ENCODE data around the gene EFHD1.

Gene EFHD1

DNA sequence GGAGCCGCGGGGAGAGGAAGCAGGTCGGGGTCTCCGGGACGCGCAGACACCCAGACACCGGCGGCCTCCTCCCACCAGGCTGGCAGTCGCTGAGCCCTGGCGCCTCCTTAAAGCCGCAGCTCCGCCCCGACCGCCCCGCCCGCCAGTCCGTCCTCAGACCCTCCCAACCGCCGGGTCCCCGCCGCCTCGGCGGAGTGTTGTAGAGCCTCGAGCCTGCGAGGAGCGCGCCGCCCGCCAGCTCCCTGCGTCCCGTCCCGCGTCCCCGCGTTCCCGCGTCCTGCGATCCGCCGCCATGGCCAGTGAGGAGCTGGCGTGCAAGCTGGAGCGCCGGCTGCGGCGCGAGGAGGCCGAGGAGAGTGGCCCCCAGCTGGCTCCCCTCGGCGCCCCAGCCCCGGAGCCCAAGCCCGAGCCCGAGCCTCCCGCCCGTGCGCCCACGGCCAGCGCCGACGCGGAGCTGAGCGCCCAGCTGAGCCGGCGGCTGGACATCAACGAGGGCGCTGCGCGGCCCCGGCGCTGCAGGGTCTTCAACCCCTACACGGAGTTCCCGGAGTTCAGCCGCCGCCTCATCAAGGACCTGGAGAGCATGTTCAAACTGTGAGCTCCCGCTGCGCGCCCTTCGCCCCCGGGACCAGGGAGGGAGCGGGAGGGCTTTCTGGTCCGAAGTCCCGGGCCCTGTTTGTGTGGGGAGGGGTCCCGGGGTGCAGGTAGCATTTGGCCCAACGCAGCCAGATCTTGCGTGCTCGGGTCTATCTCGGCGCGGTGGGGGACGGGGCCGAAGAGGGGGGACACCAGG lies at the start of gene EFHD1:
TSS of gene EFHD1 (plus strand) at position 192 of the 793 bp plus-strand sequence. CDS start at position 293, 101 bp downstream.
- TF ChIP-seq Cebpa-rat (IDR thresholded peaks at IDR 0.05), result no peak
- H3K27ac ChIP-seq, result no peak within 1 kb of the TSS
- no peaks in the 10 kb centered on the region for H3K9me3 ChIP-seq
- peaks cover 28% of the 10 kb centered on the region; the same call in 1 of the 2 replicates for H4K20me1 ChIP-seq
- peak within 1 kb of the TSS; percentile 47; the same call in 1 of the 2 replicates for H3K9ac ChIP-seq
- no peaks in the 10 kb centered on the region for H3K36me3 ChIP-seq
- peak within 1 kb of the TSS; percentile 68 for H3K4me3 ChIP-seq
- peak within 1 kb of the TSS; percentile 97 for H3K4me2 ChIP-seq
- H3K27me3 ChIP-seq, result peaks cover 63% of the 10 kb centered on the region
- peaks cover 16% of the 10 kb centered on the region for H3K4me1 ChIP-seq

- no peak overlapping the region for H3K4me3 ChIP-seq
- peaks cover 58% of the 10 kb centered on the region for H3K36me3 ChIP-seq
- no peak for TF ChIP-seq Cebpa-rat (IDR thresholded peaks at IDR 0.05)
- no peak overlapping the region for H3K9ac ChIP-seq
- no peaks in the 10 kb centered on the region for H3K4me1 ChIP-seq
- H3K4me2 ChIP-seq, result no peak overlapping the region
- no peaks in the 10 kb centered on the region for H4K20me1 ChIP-seq
- H3K9me3 ChIP-seq, result no peaks in the 10 kb centered on the region
- H3K27ac ChIP-seq, result no peak overlapping the region
- no peaks in the 10 kb centered on the region for H3K27me3 ChIP-seq
Measured at GRCh38 chr2:232584238-232584637, 49.2 kb upstream of the EFHD1 start.

DNA sequence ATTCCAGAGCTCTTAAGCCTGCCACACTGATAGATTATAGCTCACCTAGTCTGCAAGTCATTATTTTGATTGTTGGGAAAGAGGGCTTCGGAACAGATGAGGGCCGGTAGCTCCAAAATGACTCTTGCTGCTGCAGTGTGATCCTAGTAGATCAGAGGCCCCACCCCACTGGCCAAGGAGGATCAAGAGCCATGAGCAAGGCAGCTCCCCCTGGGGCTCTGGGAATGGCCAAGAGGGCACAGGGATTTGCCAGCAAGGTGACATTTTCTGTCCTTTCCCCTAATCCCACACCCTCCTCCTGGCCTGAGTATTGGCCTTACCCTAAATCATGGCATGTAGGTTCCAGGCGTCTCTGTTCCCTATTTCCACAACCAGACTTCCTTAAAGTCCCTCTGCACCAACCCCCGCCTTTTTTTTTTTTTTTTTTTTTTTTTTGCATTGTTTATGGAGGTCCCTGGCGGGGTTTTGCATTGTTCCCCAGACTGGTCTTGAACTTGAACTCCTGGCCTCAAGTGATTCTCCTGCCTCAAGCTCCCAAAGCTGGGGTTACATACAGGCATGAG lies 46.4 kb upstream of the EFHD1 start:
- no peak overlapping the region for H3K27ac ChIP-seq
- H3K4me1 ChIP-seq, result no peaks in the 10 kb centered on the region
- H3K4me2 ChIP-seq, result no peak overlapping the region
- H3K4me3 ChIP-seq, result no peak overlapping the region
- H3K27me3 ChIP-seq, result no peaks in the 10 kb centered on the region
- no peak overlapping the region for H3K9ac ChIP-seq
- no peaks in the 10 kb centered on the region for H4K20me1 ChIP-seq
- peaks cover 34% of the 10 kb centered on the region for H3K36me3 ChIP-seq
- no peaks in the 10 kb centered on the region for H3K9me3 ChIP-seq
- no peak for TF ChIP-seq Cebpa-rat (IDR thresholded peaks at IDR 0.05)

DNA sequence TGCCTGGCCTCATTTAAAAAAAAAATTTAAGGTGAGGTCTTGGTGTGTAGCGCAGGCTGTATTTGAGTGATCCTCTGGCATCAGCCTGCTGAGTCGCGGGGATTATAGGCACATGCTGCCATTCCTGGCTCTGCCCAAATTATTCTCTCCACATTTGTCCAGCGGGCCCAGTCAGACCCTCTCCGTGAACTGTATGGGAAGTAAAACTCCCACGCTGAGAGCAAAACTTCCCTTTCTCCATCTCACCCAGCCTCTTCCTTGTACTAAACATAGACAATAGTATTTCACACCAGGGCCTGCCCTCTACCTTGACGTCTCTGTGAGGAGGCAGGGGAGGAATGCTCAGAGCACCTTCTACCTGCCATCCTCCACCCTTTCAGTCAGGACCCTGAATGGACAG lies 45.9 kb upstream of the EFHD1 start:
- H3K4me3 ChIP-seq, result no peak overlapping the region
- no peaks in the 10 kb centered on the region for H3K4me1 ChIP-seq
- peaks cover 29% of the 10 kb centered on the region for H3K36me3 ChIP-seq
- no peak overlapping the region for H3K4me2 ChIP-seq
- no peak for TF ChIP-seq Cebpa-rat (IDR thresholded peaks at IDR 0.05)
- H3K27ac ChIP-seq, result no peak overlapping the region
- no peak overlapping the region for H3K9ac ChIP-seq
- H4K20me1 ChIP-seq, result no peaks in the 10 kb centered on the region
- no peaks in the 10 kb centered on the region for H3K9me3 ChIP-seq
- no peaks in the 10 kb centered on the region for H3K27me3 ChIP-seq

GRCh38 chr2:232588031-232588430 lies 45.4 kb upstream of the EFHD1 start:
- H3K9me3 ChIP-seq, result no peaks in the 10 kb centered on the region
- H4K20me1 ChIP-seq, result no peaks in the 10 kb centered on the region
- H3K4me1 ChIP-seq, result no peaks in the 10 kb centered on the region
- no peak overlapping the region for H3K9ac ChIP-seq
- TF ChIP-seq Cebpa-rat (IDR thresholded peaks at IDR 0.05), result no peak
- peaks cover 24% of the 10 kb centered on the region for H3K36me3 ChIP-seq
- no peak overlapping the region for H3K27ac ChIP-seq
- no peaks in the 10 kb centered on the region for H3K27me3 ChIP-seq
- H3K4me2 ChIP-seq, result no peak overlapping the region
- no peak overlapping the region for H3K4me3 ChIP-seq

GRCh38 chr2:232588680-232589585 lies 44.5 kb upstream of the EFHD1 start:
- Histone ChIP-seq H3K9me3 (no peaks in the 10 kb centered on the region), H3K4me2 (no peak overlapping the region), H3K4me3 (no peak overlapping the region), H4K20me1 (no peaks in the 10 kb centered on the region), H3K9ac (no peak overlapping the region), H3K4me1 (no peaks in the 10 kb centered on the region), H3K36me3 (peaks cover 15% of the 10 kb centered on the region; the same call in 1 of the 2 replicates), H3K27me3 (no peaks in the 10 kb centered on the region), H3K27ac (no peak overlapping the region)
- no peak for TF ChIP-seq Cebpa-rat (IDR thresholded peaks at IDR 0.05)

- Histone ChIP-seq H3K9ac (no peak overlapping the region), H3K27ac (no peak overlapping the region), H3K36me3 (no peaks in the 10 kb centered on the region), H4K20me1 (no peaks in the 10 kb centered on the region), H3K4me1 (no peaks in the 10 kb centered on the region), H3K27me3 (no peaks in the 10 kb centered on the region), H3K4me2 (no peak overlapping the region), H3K4me3 (no peak overlapping the region), H3K9me3 (no peaks in the 10 kb centered on the region)
- no peak for TF ChIP-seq Cebpa-rat (IDR thresholded peaks at IDR 0.05)
Measured at GRCh38 chr2:232592772-232593395, 40.5 kb upstream of the EFHD1 start.

DNA sequence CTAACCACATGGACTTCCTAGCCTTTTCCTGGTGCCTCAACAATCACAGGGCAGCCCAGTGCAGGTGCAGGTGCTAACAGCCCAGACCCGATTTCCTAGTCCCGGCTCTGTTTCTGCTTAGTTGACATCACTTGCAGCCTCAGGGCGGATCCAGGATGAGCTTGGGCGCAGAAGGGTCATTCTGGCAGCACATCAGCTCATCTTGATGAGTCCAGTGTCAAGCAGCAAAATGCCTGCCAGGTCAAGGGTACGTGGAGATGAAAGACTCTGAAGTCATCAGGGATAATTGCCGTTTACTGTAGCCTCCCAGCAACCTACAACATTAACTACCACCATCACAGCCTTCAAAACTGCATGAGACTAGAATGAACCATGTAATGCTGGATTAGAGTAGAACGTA lies 39.4 kb upstream of the EFHD1 start:
- Histone ChIP-seq H3K27me3 (no peaks in the 10 kb centered on the region), H3K9me3 (no peaks in the 10 kb centered on the region), H4K20me1 (no peaks in the 10 kb centered on the region)

GRCh38 chr2:232597362-232598079 lies 35.9 kb upstream of the EFHD1 start:
- Histone ChIP-seq H4K20me1 (no peaks in the 10 kb centered on the region), H3K4me2 (no peak overlapping the region), H3K36me3 (no peaks in the 10 kb centered on the region), H3K9me3 (no peaks in the 10 kb centered on the region), H3K27ac (no peak overlapping the region), H3K4me1 (no peaks in the 10 kb centered on the region), H3K27me3 (no peaks in the 10 kb centered on the region), H3K4me3 (no peak overlapping the region), H3K9ac (no peak overlapping the region)
- TF ChIP-seq Cebpa-rat (IDR thresholded peaks at IDR 0.05), result no peak

More for the DNA sequence above, 39.4 kb upstream of the EFHD1 start:
- H3K4me3 ChIP-seq, result no peak overlapping the region
- TF ChIP-seq Cebpa-rat (IDR thresholded peaks at IDR 0.05), result no peak
- H3K36me3 ChIP-seq, result no peaks in the 10 kb centered on the region
- no peaks in the 10 kb centered on the region for H3K4me1 ChIP-seq
- no peak overlapping the region for H3K27ac ChIP-seq
- H3K4me2 ChIP-seq, result no peak overlapping the region
- no peak overlapping the region for H3K9ac ChIP-seq

All from BLaER1 (cell line).